Neuron (in vitro differentiated cells): ENCODE data around the gene SPRR5.

ENCODE experiments used
- H2AFZ ChIP-seq: one replicate; pipeline ENCODE4 v1.6.1; 2013; ENCODE audit warnings: low read depth, mild to moderate bottlenecking, inconsistent platforms, low read length, moderate library complexity
- H3K27me3 ChIP-seq: one replicate; pipeline ENCODE4 v1.6.1; 2013; ENCODE audit warnings: low read length; ENCODE audit not compliant: insufficient read depth
- H3K36me3 ChIP-seq: one replicate; pipeline ENCODE4 v1.6.1; 2013; ENCODE audit warnings: low read length; ENCODE audit not compliant: insufficient read depth
- H3K4me1 ChIP-seq: one replicate; pipeline ENCODE4 v1.6.1; 2013; ENCODE audit warnings: low read length; ENCODE audit not compliant: insufficient read depth
- H3K4me3 ChIP-seq: 2 replicates; pipeline ENCODE4 v1.5.1; 2013; ENCODE audit warnings: mild to moderate bottlenecking, low read length, moderate library complexity
- H3K9me3 ChIP-seq: one replicate; pipeline ENCODE4 v1.6.1; 2013; ENCODE audit warnings: low read length

SPRR5 gene

DNA sequence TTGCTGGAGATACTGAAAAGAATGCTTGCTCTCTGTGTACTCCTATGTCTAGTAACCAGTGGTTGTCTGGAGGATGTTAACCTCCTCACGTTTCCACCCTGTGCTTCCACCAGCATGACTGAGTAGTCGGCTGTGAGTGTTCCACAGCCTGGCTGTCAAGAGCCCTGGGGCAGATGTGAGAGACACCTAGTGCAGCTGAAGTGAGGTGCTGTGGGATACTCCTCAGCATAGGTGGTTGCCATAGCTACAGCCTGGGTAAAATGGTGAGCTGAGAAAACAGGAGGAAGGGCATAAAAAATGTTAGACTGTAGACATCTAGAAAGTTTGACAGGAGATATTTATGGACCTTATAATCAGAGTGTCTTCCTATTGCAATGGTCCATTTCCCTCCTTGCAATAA is 22.8 kb upstream of the SPRR5 start:
- no peaks in the 10 kb centered on the region for H3K9me3 ChIP-seq
- no peak overlapping the region for H3K4me3 ChIP-seq
- no peak overlapping the region for H2AFZ ChIP-seq
- H3K4me1 ChIP-seq: no peaks in the 10 kb centered on the region
- H3K27me3 ChIP-seq: no peaks in the 10 kb centered on the region
- no peaks in the 10 kb centered on the region for H3K36me3 ChIP-seq

DNA sequence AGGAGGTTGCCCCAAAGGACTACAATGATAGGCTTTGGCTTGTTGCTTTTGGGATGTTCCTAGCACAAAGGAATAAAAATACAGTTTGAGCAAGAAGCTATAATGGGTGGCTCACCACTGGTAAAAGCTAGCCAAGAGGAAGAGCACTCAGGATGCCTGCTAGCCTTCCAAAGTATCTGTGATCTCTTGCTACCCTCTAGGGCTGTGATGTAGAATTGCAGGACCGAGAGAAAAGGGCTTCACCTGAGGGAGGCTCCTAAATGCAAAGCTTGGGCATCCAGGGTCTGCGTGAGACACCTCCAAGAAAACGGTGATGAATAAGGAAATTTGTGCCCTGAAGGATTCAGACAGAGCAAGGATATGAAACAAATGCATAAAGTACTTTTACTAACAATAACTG is 20.9 kb upstream of the SPRR5 start:
- no peak overlapping the region for H2AFZ ChIP-seq
- H3K9me3 ChIP-seq: no peaks in the 10 kb centered on the region
- no peak overlapping the region for H3K4me3 ChIP-seq

DNA sequence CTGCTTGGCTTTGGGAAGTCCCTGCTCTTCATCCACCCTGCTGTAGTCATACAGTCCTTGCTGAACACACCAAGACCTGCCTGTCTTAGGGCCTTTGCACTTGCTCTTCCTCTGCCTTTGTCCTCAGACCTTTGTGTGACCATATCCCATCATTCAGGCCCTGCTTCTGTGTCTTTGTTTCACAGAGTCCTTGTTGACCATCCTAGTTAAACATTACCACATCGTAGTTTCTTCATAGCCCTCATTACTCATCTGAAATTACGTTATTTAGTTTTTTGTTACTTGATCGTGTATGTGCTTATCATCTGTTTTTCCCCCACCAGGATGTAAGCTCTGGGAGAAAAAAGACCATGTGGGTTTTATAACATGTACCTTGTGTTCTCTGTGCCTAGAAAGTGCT is 18.3 kb upstream of the SPRR5 start:
- no peaks in the 10 kb centered on the region for H3K9me3 ChIP-seq
- H3K4me3 ChIP-seq: no peak overlapping the region
- H3K27me3 ChIP-seq: no peaks in the 10 kb centered on the region
- no peak overlapping the region for H2AFZ ChIP-seq
- H3K4me1 ChIP-seq: no peaks in the 10 kb centered on the region
- no peaks in the 10 kb centered on the region for H3K36me3 ChIP-seq

More for the DNA sequence above, 20.9 kb upstream of the SPRR5 start:
- Histone ChIP-seq H3K27me3 (no peaks in the 10 kb centered on the region), H3K4me1 (no peaks in the 10 kb centered on the region), H3K36me3 (no peaks in the 10 kb centered on the region)

DNA sequence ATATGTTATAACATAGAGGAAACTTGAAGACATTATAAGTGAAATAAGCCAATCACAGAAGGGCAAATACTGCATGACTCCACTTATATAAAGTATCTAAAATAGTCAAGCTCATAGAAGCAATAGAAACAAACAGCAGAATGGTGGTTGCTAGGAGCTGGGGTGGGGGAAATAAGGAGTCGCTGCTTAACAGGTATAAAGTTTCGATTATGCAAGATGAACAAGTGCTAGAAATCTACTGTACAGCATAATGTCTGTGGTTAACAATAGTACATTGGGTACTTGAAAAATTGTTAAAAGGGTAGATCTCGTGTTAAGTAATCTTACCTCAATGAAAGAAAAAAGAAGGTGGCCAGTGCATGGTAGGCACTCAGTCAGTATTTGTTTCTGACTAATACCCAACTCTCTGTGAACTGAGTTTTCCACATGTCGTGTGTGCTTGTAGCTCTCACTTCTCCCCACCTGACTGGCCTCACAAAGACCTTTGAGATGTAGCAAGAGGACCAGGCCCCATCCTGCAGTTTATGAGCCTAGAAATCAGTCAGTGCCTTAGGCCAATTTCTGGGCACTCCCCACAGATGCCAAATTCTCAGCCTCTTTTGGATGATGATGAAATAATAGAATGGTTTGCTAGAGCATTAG is 14.7 kb upstream of the SPRR5 start:
- H3K27me3 ChIP-seq: no peaks in the 10 kb centered on the region
- H3K4me3 ChIP-seq: no peak overlapping the region
- H3K4me1 ChIP-seq: no peaks in the 10 kb centered on the region
- no peaks in the 10 kb centered on the region for H3K36me3 ChIP-seq
- no peaks in the 10 kb centered on the region for H3K9me3 ChIP-seq
- no peak overlapping the region for H2AFZ ChIP-seq

GRCh38 chr1:152933196-152933595 is 13.8 kb upstream of the SPRR5 start:
- Histone ChIP-seq H3K4me1 (no peaks in the 10 kb centered on the region), H2AFZ (no peak overlapping the region), H3K36me3 (no peaks in the 10 kb centered on the region), H3K4me3 (no peak overlapping the region), H3K9me3 (no peaks in the 10 kb centered on the region), H3K27me3 (no peaks in the 10 kb centered on the region)

DNA sequence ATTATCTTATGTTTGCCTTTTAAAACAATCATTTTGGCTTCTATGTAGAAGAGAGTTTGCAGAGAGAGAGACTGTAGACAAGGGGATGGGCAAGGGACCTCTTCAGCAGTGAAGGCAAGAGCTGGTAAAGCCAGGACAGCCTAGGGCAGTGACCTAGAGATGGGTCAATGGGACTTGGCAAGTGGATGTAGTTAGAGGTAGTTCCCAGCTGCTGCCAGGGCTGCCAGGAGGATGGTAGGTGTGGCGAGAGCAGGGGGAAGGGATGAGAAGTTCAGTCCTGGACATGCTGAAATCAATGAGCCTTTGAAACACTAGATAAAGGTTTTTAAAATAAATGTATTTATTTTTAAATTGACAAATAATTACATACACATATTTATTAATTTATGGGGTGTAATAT is 6.4 kb upstream of the SPRR5 start:
- H3K27me3 ChIP-seq: peaks cover 2% of the 10 kb centered on the region
- H3K4me3 ChIP-seq: no peak overlapping the region
- H3K36me3 ChIP-seq: no peaks in the 10 kb centered on the region
- no peaks in the 10 kb centered on the region for H3K9me3 ChIP-seq
- H3K4me1 ChIP-seq: no peaks in the 10 kb centered on the region
- H2AFZ ChIP-seq: no peak overlapping the region

DNA sequence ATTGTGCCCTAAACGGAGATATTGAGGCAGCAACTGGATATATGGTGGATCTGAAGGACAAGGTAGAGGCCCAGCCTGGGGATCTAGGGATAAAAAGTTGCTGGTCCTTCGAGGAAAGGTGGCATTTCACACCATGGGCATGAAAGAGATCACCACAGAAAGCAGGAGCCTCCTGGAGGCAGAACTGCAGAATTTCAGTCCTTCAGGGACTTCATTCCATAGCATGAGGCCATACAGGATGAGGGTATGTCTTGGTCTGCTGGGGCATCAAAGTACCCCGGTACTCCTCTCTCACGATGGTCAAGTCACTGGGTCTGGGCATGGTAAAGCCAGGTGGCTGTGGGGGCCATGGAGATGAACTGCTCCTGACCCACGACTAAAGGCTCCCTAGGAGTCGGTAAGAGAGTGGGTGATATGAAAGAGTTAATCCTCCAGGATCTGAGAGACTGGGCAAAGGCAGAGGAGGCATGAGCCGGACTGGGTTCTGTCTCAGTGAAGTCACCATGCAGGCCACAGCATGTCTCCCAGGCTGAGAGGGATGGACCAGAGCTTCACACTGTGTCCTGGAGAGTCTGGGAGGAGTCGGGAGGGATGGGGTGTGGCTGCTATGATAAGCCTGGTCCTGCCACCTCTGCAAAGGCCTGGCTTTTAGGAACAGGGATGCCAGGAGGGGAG is 5.8 kb upstream of the SPRR5 start:
- no peaks in the 10 kb centered on the region for H3K4me1 ChIP-seq
- no peak overlapping the region for H2AFZ ChIP-seq
- no peaks in the 10 kb centered on the region for H3K9me3 ChIP-seq
- H3K27me3 ChIP-seq: peaks cover 2% of the 10 kb centered on the region
- H3K36me3 ChIP-seq: no peaks in the 10 kb centered on the region
- H3K4me3 ChIP-seq: no peak overlapping the region

GRCh38 chr1:152942161-152942560 is 4.8 kb upstream of the SPRR5 start:
- H3K36me3 ChIP-seq: no peaks in the 10 kb centered on the region
- H3K9me3 ChIP-seq: no peaks in the 10 kb centered on the region
- H2AFZ ChIP-seq: no peak overlapping the region
- H3K27me3 ChIP-seq: peaks cover 2% of the 10 kb centered on the region
- H3K4me3 ChIP-seq: no peak overlapping the region
- H3K4me1 ChIP-seq: no peaks in the 10 kb centered on the region

GRCh38 chr1:152946248-152946647 is 758 bp upstream of the SPRR5 start:
- no peak overlapping the region for H3K4me3 ChIP-seq
- no peaks in the 10 kb centered on the region for H3K9me3 ChIP-seq
- no peaks in the 10 kb centered on the region for H3K4me1 ChIP-seq
- H2AFZ ChIP-seq: no peak overlapping the region
- H3K27me3 ChIP-seq: peaks cover 7% of the 10 kb centered on the region
- no peaks in the 10 kb centered on the region for H3K36me3 ChIP-seq

DNA sequence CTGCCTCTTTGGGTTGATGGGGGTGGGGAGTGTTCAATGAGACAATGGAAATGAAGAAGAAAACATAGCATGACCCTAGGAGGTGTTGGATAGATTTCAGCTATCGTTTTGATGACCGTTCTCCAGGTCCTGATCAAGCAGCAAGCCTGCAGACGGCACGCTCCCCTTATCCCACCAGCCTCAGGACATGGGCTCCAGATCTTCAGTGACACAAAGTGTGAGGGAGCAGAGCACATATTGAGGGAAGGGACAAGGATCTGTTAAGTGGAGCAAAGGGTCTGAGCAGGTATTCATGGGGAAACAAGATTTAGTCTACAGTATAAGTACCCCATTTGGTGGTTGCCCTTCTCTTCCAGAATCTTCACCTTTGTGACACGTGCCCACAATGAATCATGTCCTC is 4.7 kb downstream of the SPRR5 start:
- Histone ChIP-seq H3K4me3 (no peak overlapping the region), H3K36me3 (no peaks in the 10 kb centered on the region), H3K9me3 (no peaks in the 10 kb centered on the region), H3K4me1 (no peaks in the 10 kb centered on the region), H3K27me3 (peaks cover 5% of the 10 kb centered on the region), H2AFZ (no peak overlapping the region)

- Histone ChIP-seq H3K27me3 (peaks cover 5% of the 10 kb centered on the region), H3K4me3 (no peak overlapping the region), H3K4me1 (no peaks in the 10 kb centered on the region), H2AFZ (no peak overlapping the region), H3K9me3 (no peaks in the 10 kb centered on the region), H3K36me3 (no peaks in the 10 kb centered on the region)
Observed at GRCh38 chr1:152953761-152954160, 6.8 kb downstream of the SPRR5 start.

DNA sequence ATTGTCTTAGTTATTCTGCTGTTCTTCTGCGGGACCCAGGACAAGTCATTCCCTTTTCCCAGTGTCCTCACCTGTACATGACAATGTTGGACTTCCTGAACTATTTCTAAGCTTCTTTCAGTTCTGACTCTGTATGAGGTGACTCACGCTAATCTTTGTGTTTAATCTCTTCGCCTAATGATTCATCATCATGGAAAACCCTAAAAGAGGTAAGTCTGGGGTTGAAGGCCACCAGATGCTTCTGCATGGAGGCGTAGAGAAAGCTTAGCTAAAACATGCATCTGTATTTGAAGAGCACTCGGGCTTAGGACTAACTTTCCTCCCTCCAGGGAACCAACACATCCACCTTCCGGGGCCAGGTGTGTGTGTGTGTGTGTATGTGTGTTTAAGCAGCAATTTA is 7.4 kb downstream of the SPRR5 start:
- Histone ChIP-seq H3K27me3 (peaks cover 5% of the 10 kb centered on the region), H3K36me3 (no peaks in the 10 kb centered on the region), H3K9me3 (no peaks in the 10 kb centered on the region), H3K4me1 (no peaks in the 10 kb centered on the region), H3K4me3 (no peak overlapping the region), H2AFZ (no peak overlapping the region)

- Histone ChIP-seq H3K36me3 (no peaks in the 10 kb centered on the region), H3K4me1 (no peaks in the 10 kb centered on the region), H2AFZ (no peak overlapping the region), H3K4me3 (no peak overlapping the region), H3K27me3 (peaks cover 3% of the 10 kb centered on the region), H3K9me3 (no peaks in the 10 kb centered on the region)
Observed at GRCh38 chr1:152957561-152957960, 10.6 kb downstream of the SPRR5 start.

DNA sequence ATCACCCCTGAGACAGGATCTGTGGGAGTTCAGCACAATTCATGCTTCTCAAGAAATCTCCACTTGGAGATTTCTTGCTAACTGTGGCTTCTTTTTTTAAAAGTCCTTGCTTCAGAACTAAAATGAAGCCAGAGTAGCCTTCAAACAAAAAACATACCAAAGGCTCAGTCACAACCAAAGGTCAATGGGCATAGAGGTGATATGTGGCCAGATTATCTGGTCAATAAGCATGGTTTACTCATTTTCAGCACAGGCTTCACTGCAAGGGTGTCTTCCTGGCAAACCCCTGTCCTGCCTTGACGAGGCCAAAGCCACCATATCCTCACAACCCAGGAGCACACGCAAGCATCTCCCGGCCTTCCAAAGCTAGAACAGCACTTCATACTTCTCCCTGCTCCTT is 12.3 kb downstream of the SPRR5 start:
- Histone ChIP-seq H3K4me1 (no peaks in the 10 kb centered on the region), H3K27me3 (peaks cover 3% of the 10 kb centered on the region), H3K4me3 (no peak overlapping the region), H3K9me3 (no peaks in the 10 kb centered on the region), H2AFZ (no peak overlapping the region), H3K36me3 (no peaks in the 10 kb centered on the region)
